SIG-M5 treated with dmso at 0.1 percent for 504 hours (cell line): ENCODE results near the gene BCAS2.
A peak's percentile ranks its signal among the peaks of the same experiment; 100 is the strongest.
"Not testable (repeated sequence)": the region's sequence is repeated elsewhere in the genome, so short reads cannot be mapped to it uniquely, and the experiment has no call there.

Source experiments
- DNase-seq: peaks from one replicate; lab custom pipeline; 2025; ENCODE audit not compliant: unreplicated experiment; lab: John Stamatoyannopoulos, UW

The BCAS2 gene

DNA sequence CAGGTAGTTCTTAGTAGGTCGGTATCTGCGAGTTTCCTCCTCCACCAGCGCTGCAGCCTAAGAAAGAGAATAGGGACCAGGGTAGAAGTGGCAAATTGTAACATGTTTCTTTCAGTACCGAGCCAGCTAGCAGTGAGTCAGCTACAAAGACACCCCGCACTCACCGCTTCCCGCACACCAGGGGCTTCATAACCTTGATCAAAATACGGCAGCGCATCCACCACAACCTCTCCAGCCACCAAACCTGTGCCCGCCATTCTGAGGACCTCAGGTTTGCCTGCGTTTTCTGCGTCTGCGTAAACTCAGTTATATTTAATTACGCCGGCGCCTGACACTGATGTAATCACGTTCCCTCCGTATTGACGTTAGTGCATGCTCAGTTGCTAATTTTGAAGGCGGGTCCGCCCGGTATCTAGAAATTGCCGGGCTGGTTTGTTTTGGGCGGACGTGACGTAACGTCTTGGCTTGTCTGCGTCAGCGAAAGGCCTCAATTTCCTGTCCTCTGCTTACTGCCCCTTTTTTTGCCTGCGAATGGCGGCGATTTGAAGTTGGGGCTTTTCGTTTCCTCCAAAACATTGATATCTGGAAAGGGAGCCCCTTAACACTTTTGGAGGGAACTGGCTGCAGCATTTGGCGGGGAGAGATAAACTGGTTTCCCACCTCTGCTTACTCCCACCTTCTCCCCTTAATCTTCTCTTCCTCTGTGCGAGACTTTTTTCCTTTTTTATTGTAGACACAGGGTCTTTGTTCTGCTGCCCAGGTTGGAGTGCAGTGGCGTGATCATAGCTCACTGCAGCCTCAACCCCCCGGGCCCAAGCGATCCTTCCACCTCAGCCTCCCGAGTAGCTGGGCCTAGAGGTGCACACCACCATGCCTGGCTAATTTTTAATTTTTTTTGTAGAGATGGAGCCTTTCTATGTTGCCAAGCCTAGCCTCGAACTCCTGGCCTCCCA, at the start of gene BCAS2:
BCAS2 (minus strand) TSS at position 281 of the 953 bp plus-strand sequence; CDS start at position 257, 24 bp downstream.
- DNase-seq: peak; percentile 100

DNA sequence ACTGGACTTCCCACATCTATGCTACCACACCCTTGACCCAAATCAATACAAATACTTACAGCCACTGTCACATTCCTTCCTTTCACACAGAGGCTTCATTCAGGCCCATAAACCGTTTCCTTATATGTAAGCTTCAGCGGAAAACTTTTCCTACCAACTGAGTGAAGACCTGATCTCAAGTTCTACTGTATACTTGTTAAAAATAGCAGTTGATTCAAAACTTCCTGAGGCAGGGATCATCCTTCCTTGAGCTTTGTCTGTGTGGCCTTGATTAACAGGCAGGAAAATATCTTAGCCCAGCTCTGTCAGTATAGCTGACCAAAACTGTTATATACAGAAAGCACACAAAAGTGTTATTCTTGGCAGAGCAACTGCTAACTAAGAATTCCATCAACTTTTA, 45.7 kb upstream of the BCAS2 start:
- DNase-seq: no peak

DNA sequence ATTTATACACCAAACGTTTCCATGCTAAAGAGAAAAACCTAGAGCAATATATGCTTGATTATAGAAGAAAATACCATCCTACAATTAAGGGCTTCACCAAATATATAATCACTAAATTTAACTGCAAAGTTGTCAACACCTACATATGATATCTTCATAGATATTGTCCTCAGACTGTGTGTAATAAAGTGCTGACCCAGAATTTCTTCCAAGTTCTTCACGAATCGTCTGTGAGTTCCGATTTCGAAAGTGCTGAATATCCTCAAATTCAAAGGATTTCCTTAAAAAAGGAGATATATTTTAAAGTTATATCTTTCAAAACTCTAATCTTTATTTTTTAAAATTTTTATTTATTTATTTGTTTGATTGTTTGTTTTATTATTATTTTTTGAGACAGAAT, 41.9 kb upstream of the BCAS2 start:
- DNase-seq: no peak

DNA sequence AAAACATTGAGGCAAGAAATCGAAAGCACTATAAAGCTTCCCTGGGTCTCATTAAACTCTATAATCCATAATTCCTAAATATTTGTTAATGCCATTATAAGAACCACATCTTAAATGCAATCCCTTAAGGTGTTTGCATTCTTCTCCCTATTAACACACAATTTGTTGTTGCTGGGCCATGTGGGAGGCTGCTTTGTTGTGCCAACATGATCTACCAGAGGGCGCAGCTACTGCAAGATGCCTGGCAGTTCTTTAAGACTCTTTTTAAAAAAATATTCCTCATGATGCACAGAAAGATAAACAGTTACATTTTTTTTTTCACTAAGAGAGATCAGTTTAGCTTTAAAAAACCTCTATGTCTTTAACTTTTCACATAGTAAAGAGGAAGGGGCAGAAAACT, 39.0 kb upstream of the BCAS2 start:
- DNase-seq: peak; percentile 59

DNA sequence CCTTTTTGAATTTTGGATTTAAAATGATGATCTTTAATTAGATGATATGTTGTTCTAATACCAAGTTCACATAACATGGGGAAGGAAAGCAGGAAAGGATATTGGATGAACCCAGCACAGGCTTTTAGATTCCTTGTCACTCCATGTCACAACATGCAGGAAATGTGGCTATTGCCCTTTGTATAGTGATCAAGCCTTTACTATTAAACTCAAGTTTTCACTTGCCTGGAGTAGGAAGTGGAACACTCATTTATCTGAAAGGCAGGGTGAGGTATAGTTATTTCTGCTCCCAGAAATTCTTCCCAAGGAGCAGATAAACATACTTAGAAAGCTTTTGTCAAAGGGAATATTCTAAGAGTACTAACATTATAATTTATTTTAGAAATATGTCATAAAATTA, 37.2 kb upstream of the BCAS2 start:
- DNase-seq: no peak

DNA sequence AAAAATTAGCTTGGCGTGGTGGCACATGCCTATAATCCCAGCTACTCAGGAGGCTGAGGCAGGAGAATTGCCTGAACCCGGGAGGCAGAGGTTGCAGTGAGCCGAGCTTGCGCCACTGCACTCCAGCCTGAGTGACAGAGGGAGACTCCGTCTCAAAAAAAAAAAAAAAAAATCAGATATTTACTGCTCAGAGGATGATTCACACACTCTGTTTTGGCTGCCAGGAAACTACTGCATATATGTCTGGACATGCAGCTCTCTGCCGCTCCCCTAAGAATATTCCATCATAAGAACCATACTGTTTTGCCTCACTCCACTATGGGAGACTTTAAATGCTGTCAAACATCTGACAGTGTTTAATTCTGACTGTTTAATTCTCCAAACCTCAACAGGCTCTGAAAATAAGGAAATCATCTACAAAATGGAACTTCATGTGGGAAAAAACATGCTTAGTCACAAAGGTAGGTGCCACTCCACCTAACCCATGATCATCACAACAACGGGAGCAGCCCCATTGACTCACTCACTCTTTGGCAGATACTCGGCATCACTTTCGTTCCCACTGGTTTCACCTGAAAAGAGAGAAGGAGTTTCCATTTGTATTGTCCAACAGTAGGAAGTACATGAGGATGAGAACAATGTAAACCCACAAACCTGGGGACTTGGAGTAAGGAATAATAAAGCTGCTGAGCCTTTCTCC, 29.3 kb upstream of the BCAS2 start:
- DNase-seq: no peak

DNA sequence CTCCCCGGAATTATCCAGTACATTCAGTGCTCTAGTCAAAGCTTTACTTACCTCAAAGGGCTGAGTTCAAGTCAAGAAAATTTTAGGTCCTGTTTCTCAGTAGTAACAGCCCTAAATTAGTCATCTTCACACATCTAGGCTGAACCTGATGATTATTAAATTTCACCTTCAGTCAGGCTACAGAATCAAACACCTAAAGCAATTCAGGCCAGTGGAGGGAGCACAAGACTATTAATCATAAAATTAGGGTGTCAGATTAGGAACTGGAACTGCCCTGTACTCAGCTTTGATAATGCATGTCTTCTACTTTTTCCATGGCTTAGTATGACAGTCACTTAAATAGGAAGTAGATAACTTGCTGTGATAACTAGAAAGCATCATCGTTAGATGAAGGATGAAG, 28.4 kb upstream of the BCAS2 start:
- DNase-seq: peak; percentile 42

DNA sequence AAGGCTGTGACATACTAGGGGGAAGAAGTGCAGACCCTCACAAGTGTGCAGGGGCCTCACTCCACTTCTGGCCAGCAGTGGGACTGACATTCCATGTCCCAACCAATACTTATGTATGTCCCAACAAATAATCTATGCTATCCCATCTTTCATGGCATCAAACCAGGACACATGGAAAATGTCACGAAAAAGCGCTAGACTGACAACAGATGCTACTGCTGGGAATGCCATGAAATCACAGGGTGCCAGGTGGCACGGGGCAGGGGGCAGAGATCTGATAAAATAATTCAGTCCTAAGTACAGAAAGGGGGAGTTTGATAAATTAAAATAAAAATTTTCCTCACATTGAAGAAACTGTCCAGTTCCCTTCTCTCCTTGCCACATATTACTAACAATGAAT, 27.6 kb upstream of the BCAS2 start:
- DNase-seq: no peak

DNA sequence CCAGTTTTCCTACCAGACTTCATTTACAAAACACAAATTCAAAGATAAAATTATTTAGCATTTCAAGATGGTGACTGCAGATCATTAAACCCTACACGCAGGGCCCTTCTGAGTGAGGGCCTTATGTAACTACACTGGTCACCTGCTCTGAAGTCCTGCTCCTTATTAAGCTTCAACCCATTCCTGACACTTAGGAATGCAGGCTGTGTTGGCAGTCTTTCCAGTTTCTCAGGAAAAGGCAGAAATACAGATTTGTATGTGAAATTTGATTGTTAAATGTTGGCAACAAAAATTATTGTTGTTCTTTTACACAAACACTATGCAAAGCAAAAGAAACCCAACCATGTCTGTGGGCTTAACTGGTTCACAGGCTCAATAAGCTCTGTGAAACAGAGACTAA, 25.8 kb upstream of the BCAS2 start:
- DNase-seq: peak; percentile 70

DNA sequence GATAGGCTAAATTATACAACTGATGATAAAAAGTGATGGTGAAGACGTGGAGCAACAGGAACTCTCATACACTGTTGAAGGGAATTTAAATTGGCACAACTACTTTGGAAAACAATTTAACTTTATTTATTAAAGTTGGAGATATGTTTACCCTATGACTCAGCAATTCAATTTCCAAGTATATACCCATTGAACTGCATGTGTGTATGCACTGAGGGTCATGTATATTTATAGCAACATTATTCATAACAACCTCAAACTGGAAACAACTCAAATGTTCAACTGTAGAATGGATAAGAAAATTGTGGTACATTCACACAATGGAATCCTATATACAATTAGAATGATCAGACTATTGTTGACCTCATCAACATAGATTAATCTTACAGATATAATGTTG, 16.5 kb upstream of the BCAS2 start:
- no peak for DNase-seq

DNA sequence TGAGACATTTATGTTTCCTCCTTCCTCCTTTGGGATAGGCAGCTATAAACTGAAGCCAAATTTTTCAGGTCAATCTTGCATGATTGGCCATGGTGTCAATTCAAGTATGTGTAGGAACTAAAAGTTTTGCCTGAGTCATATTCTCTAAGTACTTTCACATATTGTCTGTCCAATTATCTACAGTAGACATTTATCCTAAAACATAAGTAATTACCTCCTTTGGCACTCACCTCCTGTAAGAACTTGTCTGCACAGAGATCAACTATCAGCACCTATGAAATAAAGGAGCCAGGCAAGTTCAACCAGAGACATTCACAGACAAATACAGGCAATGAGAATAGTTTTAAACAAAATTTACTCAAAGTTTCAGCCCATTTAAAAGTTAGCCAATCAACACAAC, 14.2 kb upstream of the BCAS2 start:
- DNase-seq: no peak

DNA sequence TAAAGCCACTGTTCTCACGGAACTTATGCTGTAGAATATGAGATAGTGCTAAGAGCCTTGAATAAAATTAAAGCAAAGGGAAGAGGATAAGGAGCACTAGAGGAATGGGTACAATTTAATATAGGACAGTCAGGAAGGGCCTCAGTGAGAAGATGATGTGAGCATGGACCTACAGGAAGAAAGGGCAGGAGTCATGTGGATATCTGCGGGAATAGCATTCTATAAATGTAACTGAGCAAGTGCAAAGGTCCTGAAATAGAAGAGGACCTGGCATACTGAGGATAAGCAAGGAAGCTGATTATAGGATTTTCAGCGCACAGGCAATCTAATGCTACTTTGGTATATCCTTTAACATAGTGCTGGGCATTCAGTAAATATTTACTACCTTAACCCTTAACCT, 12.6 kb upstream of the BCAS2 start:
- no peak for DNase-seq

DNA sequence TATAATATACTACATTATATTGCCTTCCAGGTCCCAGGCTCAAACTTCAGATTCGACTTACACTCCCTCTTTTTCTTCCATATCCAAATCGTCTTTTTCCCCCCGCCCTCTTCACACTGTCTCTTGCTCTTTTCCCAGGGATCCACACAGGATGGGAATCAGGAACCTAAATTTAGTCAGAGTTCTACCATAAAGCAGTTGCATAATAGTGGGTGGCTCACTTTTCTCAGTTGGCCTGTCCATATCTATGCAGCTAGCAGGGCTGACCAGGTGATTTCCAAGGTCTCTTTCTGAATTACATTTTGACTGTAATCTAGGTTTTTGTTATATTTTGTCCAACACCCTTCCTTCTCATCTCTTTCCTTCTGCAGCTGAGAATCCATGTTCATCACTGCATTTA, 7.7 kb upstream of the BCAS2 start:
- DNase-seq: no peak

DNA sequence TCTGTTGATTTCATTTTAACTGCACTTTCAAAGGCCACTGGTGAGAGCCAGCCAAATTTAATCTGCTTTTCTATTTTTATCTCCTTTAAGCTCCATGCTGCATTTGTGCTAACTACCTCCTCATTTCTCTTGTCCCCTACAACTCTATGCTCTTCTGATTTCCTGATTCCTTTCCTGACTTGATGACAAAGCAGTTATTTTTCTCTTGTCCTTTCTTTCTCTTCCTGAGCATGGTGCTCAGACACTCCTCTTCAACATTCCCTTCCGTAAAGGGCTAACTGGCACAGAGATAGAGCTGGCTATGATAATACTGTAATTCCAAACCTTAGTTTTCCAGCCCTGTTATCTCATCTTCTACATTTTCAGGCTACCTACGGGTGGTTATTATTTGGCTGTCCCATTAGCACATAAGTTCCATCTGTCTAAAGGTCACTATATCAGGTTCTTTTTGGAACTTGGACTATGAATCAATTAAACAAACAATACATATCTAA, 6.8 kb upstream of the BCAS2 start:
- no peak for DNase-seq

DNA sequence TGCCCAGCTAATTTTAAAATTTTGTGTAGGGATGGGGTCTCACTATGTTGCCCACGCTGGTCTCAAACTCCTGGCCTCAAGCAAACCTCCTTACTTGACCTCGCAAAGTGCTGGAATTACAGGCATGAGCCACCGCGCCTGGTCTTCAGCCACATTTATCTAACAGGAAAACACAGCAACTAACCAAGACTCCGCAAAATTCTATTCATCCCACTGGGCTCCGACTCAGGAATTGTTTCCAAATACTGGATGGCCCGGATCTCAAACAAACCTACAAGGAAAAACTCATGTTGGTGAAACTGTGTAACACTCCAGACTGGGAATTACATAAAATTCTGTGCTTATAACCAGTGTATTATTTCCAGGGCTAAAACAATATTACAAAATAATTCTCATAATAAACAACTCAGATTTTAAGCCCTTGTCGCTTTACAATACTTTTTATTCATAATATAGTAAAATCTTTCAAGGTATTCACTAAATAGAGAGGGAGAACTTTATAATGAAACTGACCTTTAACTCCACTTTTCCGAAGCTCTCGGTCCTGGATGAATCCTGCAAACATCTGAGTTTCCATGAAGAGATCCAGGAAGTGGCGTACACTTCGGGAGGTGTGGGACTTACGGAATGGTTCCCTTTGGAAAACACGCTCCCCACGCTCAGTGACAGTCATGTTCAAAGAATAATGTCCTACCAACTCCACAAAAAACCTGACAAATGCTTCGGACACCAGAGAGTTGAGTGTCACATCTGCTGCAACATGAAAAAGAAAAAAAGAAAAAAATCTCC, 6.0 kb upstream of the BCAS2 start:
- DNase-seq: no peak

DNA sequence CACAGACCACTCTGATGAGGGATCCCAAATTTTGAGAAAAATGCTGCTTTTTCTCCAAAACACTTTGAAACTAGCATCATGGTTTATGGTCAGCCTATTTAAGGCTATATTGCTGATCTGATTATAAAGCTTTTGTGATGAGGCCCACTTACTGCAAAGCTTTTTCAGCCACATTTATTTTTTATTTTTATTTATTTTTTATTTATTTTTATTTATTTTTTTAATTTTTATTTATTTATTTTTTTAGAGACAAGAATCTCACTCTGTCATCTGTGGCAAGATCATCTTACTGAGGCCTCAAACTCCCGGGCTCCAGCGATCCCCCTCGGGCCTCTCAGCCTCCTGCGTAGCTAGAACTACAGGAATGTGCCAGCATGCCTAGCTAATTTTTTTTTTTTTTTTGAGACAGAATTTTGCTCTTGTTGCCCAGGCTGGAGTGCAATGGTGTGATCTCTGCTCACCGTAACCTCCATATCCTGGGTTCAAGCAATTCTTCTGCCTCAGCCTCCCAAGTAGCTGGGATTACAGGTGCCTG, 5.2 kb upstream of the BCAS2 start:
- DNase-seq: no peak

DNA sequence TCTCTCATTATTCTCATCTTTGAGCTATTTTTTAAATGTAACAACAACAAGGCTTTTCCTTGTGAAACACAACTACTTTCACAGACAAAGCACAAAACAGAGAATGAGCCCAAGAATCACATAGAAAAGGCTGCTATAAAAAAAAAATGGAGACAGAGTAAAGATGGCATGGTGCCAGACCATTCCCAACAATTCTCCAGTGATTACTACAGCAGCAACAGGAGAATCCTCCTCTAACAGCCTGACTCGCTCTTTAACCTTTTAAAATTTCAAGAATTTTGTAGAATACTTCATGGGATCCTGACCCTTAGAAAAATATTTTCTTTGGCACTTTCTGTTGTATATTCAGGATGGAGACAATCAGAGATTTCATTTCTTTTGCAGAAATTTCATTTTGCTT, 3.8 kb upstream of the BCAS2 start:
- no peak for DNase-seq

DNA sequence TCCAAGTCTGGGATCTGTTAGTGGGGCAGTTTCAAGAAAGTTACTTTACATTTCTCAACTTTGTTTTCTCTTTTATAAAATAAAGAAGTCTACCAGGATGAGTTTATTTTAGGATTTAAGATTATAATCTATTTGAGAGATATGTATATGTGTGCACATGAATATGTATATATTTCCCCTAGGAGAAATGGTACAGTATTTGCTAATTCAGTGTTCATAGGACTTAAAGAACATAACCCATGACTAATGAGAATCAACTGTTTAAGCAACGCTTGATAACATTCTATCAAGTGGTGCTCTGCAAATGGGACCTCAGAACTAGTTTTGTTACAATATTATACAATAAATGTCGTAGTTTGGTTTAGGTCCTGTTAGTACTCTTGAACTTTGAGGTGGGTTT, 7.0 kb downstream of the BCAS2 start:
- DNase-seq: no peak

DNA sequence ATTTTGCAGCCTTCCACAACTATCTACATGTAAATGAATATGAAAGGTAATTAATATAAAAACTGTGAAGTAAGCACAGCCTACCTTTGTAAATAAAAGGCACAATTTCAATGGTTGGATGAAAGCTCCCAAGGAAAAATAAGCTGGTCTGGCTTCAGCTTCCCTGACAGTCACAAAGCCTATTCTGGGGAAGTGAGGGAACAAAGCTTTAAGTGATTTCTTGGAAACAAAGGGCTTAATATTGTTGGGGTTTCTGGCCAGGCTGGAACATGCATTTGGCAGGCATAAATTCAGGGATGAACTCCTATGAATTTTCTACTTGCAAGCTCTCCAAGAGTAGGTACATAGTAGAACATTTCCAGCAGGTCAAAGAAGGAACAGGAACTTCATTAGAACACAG, 17.3 kb downstream of the BCAS2 start:
- DNase-seq: no peak

DNA sequence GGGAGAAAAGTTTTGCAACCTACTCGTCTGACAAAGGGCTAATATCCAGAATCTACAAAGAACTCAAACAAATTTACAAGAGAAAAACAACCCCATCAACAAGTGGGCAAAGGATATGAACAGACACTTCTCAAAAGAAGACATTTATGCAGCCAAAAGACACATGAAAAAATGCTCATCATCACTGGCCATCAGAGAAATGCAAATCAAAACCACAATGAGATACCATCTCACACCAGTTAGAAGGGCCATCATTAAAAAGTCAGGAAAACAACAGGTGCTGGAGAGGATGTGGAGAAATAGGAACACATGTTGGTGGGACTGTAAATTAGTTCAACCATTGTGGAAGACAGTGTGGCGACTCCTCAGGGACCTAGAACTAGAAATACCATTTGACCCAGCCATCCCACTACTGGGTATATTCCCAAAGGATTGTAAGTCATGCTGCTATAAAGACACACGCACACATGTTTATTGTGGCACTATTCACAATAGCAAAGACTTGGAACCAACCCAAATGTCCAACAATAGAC, 18.4 kb downstream of the BCAS2 start:
- not testable (repeated sequence) for DNase-seq

DNA sequence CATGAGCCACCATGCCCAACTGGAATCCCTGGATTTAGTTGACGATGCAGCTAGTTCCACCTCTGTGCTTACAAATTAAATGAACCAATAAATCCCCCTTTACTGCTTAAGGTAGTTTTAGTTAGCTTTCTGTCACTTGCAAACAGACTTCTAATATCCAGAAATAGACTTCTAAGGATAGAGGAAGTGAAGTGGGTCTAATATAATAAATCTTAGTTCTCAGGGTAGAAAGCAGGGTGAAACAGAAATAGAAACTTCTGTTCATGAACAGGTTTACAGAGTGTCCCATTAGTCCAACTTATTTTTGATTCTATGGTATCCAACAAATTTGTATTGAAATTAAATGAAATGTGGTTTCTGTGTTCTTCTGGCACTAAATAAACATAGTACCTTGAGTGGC, 20.1 kb downstream of the BCAS2 start:
- no peak for DNase-seq
